Esophagus squamous epithelium (tissue), 4 donors: ENCODE data around the gene TM9SF4.

ENCODE experiments used
- CTCF ChIP-seq, 6 experiments: fragments of 450-650 bp in 4 of 6; fragments of 200-600 bp in 2 of 6; sonication (generic) in 2 of 6; IDR thresholded peaks; one replicate each; pipeline ENCODE4 v1.5.1; 2016 to 2019; ENCODE audit warnings: antibody characterized with exemption in 6 of 6, mild to moderate bottlenecking in 4 of 6, moderate library complexity in 4 of 6
- POLR2A ChIP-seq, 4 donors: fragments of 450-650 bp; IDR thresholded peaks; one replicate each; pipeline ENCODE4 v1.6.1; 2017; ENCODE audit warnings: antibody characterized with exemption in 4 of 4, mild to moderate bottlenecking in 4 of 4, moderate library complexity in 3 of 4

DNA sequence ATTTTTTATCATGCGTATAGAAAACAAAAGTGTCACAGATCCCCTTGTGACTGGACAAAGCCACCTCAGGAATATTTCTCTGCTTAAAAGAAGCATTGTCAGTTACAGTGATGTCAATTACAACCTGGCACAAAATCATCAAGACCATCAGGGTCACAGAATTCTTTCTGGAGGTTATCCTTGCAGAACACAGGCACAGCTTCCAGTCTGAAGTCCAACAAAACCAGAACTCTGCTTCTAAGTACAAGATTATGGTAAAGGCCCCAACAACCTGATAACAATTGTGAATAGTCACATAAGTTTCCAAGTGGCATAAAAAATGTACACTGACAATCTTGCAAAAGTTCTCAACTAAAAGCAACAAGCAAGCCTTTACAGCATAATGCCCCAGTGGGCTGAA lies 77.0 kb downstream of the TM9SF4 start:
- TF ChIP-seq CTCF (IDR thresholded peaks at IDR 0.05) (no peak), POLR2A (IDR thresholded peaks at IDR 0.05) (no peak)
